CD14-positive monocyte (primary cell): ENCODE data around the gene QSOX1. TPM values are rescaled to one million over a fixed set of nuclear protein-coding genes. Genes with fewer than 3 reads are reported as not detected.
A peak's percentile ranks its signal among the peaks of the same experiment; 100 is the strongest.

Experiments used
- DNase-seq, 3 donors: peaks; one replicate each; pipeline ENCODE4 v3.0.0-alpha.2; 2011 to 2022
- H2AFZ ChIP-seq: 2 replicates; pipeline ENCODE4 v1.6.0; 2012; ENCODE audit warnings: mild to moderate bottlenecking, low read depth, low read length, inconsistent platforms; ENCODE audit not compliant: insufficient read depth, poor library complexity, severe bottlenecking
- H3K27ac ChIP-seq, 2 donors: 1 replicate in 1 of 2; 2 replicates in 1 of 2; pipeline ENCODE4 v1.5.1; 2012 to 2013; ENCODE audit warnings: low read length in 2 of 2, control low read depth in 1 of 2, inconsistent platforms in 1 of 2, low read depth in 1 of 2, mild to moderate bottlenecking in 1 of 2
- H3K27me3 ChIP-seq, 2 donors: one replicate each; pipeline versions ENCODE4 v1.6.0 to v1.6.1; 2011 to 2013; ENCODE audit warnings: low read length in 2 of 2; ENCODE audit not compliant: control insufficient read depth in 2 of 2, insufficient read depth in 2 of 2
- H3K36me3 ChIP-seq, 2 donors: replicated peaks in 1 of 2; 1 replicate in 1 of 2; 2 replicates in 1 of 2; pipeline versions ENCODE4 v1.5.1 to v1.6.1; 2012 to 2013; ENCODE audit warnings: low read length in 2 of 2, control low read depth in 1 of 2, inconsistent platforms in 1 of 2, mild to moderate bottlenecking in 1 of 2; ENCODE audit not compliant: insufficient read depth in 2 of 2, control insufficient read depth in 1 of 2
- H3K4me1 ChIP-seq, 2 donors: 1 replicate in 1 of 2; 2 replicates in 1 of 2; pipeline versions ENCODE4 v1.5.1 to v1.6.1; 2012 to 2013; ENCODE audit warnings: low read length in 2 of 2, control low read depth in 1 of 2, inconsistent platforms in 1 of 2, mild to moderate bottlenecking in 1 of 2, moderate library complexity in 1 of 2; ENCODE audit not compliant: insufficient read depth in 2 of 2, control insufficient read depth in 1 of 2
- H3K4me2 ChIP-seq: replicated peaks from 2 replicates; pipeline ENCODE3; 2012; ENCODE audit warnings: low read length, moderate library complexity, mild to moderate bottlenecking; ENCODE audit not compliant: poor library complexity, severe bottlenecking; ENCODE audit errors: extremely low read depth
- H3K4me3 ChIP-seq, 3 experiments: fragments of 200-600 bp in 1 of 3; sonication (generic) in 1 of 3; replicated peaks in 1 of 3; 1 replicate in 2 of 3; 2 replicates in 1 of 3; pipeline ENCODE4 v1.5.1; 2011 to 2013; ENCODE audit warnings: low read length in 3 of 3, mild to moderate bottlenecking in 3 of 3, control low read depth in 2 of 3, low read depth in 2 of 3, inconsistent platforms in 1 of 3, moderate library complexity in 1 of 3
- H3K79me2 ChIP-seq: 2 replicates; pipeline ENCODE4 v1.6.0; 2012; ENCODE audit warnings: mild to moderate bottlenecking, control low read depth, inconsistent platforms, low read length, moderate library complexity; ENCODE audit not compliant: insufficient read depth
- H3K9ac ChIP-seq: 2 replicates; pipeline ENCODE4 v1.6.0; 2017; ENCODE audit warnings: low read length, mild to moderate bottlenecking; ENCODE audit not compliant: insufficient read depth, poor library complexity, severe bottlenecking
- H3K9me3 ChIP-seq, 2 donors: replicated peaks in 1 of 2; 1 replicate in 1 of 2; 2 replicates in 1 of 2; pipeline versions ENCODE4 v1.5.1 to v1.6.1; 2012 to 2013; ENCODE audit warnings: low read length in 2 of 2, control low read depth in 1 of 2; ENCODE audit not compliant: control insufficient read depth in 1 of 2, insufficient read depth in 1 of 2
- H4K20me1 ChIP-seq: 2 replicates; pipeline ENCODE4 v1.6.0; 2012; ENCODE audit warnings: mild to moderate bottlenecking, low read length, control low read depth, moderate library complexity; ENCODE audit not compliant: insufficient read depth
- H3K27ac Mint-ChIP-seq, 7 donors: one replicate each; pipeline ENCODE4 v1.8.0; 2020; ENCODE audit warnings: mild to moderate bottlenecking in 7 of 7, mixed read lengths in 7 of 7, moderate library complexity in 6 of 7, inconsistent platforms in 2 of 7
- H3K27me3 Mint-ChIP-seq, 3 donors: one replicate each; pipeline ENCODE4 v1.8.0; 2021 to 2022; ENCODE audit warnings: low read depth in 3 of 3, mild to moderate bottlenecking in 3 of 3, mixed read lengths in 3 of 3, moderate library complexity in 3 of 3, inconsistent platforms in 1 of 3
- H3K36me3 Mint-ChIP-seq, 2 donors: one replicate each; pipeline ENCODE4 v1.8.0; 2020; ENCODE audit warnings: mixed read lengths in 2 of 2, inconsistent platforms in 1 of 2, mild to moderate bottlenecking in 1 of 2
- H3K4me1 Mint-ChIP-seq: one replicate; pipeline ENCODE4 v1.8.0; 2020; ENCODE audit warnings: mild to moderate bottlenecking, mixed read lengths
- H3K4me3 Mint-ChIP-seq, 2 donors: one replicate each; pipeline ENCODE4 v1.8.0; 2020; ENCODE audit warnings: mild to moderate bottlenecking in 2 of 2, mixed read lengths in 2 of 2, moderate library complexity in 1 of 2
- H3K9me3 Mint-ChIP-seq, 7 donors: one replicate each; pipeline ENCODE4 v1.8.0; 2020 to 2022; ENCODE audit warnings: mixed read lengths in 7 of 7, mild to moderate bottlenecking in 6 of 7, moderate library complexity in 6 of 7, inconsistent platforms in 2 of 7
- WGBS: methylation state at CpG from one replicate; pipeline ENCODE4 v1.1.5; 2013; ENCODE audit warnings: missing lambda C conversion rate; ENCODE audit not compliant: insufficient coverage; 5-methylcytosine and 5-hydroxymethylcytosine counted together
- intact Hi-C, 2 donors: fragments of 100-400 bp; cut with micrococcal nuclease; formaldehyde crosslinking; loops; one replicate each; pipeline versions ENCODE4 v1.15.0 to v1.15.1; 2023
- polyA plus RNA-seq, 3 donors: library from polyadenylated mRNA; depleted of rRNA in 1 of 3; unstranded in 2 of 3; stranded (reverse) in 1 of 3; fragments of 300-500 nt in 2 of 3; fragments of >200 nt in 1 of 3; fragmentation: Illumina TruSeq in 2 of 3; gene quantifications; 1 replicate in 2 of 3; 2 replicates in 1 of 3; pipeline ENCODE4 v1.2.3, GENCODE V29; 2012 to 2021
- TF ChIP-seq, protein P1 (sequence below): fragments of 200-600 bp; IDR thresholded peaks from one replicate; pipeline ENCODE4 v1.8.0; 2022; ENCODE audit warnings: antibody characterized with exemption, mild to moderate bottlenecking

QSOX1 gene
- polyA plus RNA-seq, 3 donors = 34.5 to 86.5 (median 35.8) TPM

DNA sequence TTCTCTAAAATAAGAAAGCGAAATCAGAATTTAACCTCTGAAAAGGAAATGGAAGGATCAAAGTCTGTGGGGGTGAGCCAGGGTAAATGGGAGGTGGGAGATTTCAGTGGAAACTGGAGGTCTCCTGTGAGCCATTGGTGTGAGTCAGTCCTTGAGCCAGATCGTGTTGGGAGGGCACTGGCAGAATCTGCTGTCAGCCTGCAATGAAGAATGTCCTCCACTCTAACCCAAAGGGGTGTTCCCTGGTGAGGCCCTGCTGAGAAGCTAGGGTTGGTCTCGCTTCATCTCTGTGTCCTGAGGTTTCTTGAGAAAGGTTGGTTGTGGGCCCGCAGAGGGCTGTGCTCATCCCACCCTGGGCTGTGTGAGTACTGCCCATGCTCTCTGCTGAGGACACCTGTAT, 2.4 kb downstream of the QSOX1 start:
- DNase-seq = peak in 1 of 3 donors; percentile 33
- H3K36me3 ChIP-seq = peaks cover 0 to 5% of the 10 kb centered on the region in 2 donors
- peaks cover 81% of the 10 kb centered on the region for H3K79me2 ChIP-seq
- H3K9ac ChIP-seq = no peak overlapping the region
- H3K4me1 Mint-ChIP-seq = peaks cover 68% of the 10 kb centered on the region
- no peaks in the 10 kb centered on the region for H3K27me3 ChIP-seq
- peak overlapping the region in 1 of 2 donors; percentile 93 for H3K27ac ChIP-seq
- H3K4me3 ChIP-seq = peak overlapping the region in 1 of 3 experiments; percentile 96
- H3K27ac Mint-ChIP-seq = peak overlapping the region; percentile 5 to 98 (median 93)
- H2AFZ ChIP-seq = no peak overlapping the region
- peak overlapping the region in 1 of 2 donors; percentile 28 for H3K4me3 Mint-ChIP-seq
- 94% methylated on average over 2 of the region's 4 CpGs for WGBS
- peaks cover 59 to 74% of the 10 kb centered on the region in 2 donors for H3K4me1 ChIP-seq
- H3K9me3 Mint-ChIP-seq = peaks cover 0 to 1% (median 0%) of the 10 kb centered on the region in 7 donors
- H3K9me3 ChIP-seq = no peaks in the 10 kb centered on the region
- peaks cover 23 to 28% of the 10 kb centered on the region in 2 donors for H3K36me3 Mint-ChIP-seq
- H3K27me3 Mint-ChIP-seq = peaks cover 0 to 2% (median 0%) of the 10 kb centered on the region in 3 donors
- TF ChIP-seq, protein P1, sequence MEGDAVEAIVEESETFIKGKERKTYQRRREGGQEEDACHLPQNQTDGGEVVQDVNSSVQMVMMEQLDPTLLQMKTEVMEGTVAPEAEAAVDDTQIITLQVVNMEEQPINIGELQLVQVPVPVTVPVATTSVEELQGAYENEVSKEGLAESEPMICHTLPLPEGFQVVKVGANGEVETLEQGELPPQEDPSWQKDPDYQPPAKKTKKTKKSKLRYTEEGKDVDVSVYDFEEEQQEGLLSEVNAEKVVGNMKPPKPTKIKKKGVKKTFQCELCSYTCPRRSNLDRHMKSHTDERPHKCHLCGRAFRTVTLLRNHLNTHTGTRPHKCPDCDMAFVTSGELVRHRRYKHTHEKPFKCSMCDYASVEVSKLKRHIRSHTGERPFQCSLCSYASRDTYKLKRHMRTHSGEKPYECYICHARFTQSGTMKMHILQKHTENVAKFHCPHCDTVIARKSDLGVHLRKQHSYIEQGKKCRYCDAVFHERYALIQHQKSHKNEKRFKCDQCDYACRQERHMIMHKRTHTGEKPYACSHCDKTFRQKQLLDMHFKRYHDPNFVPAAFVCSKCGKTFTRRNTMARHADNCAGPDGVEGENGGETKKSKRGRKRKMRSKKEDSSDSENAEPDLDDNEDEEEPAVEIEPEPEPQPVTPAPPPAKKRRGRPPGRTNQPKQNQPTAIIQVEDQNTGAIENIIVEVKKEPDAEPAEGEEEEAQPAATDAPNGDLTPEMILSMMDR = no peak
- H4K20me1 ChIP-seq = peaks cover 62% of the 10 kb centered on the region
- H3K4me2 ChIP-seq = peak overlapping the region; percentile 90
- intact Hi-C loops = loop anchor here in 1 of 2 donors (10.0 kb wide), 1 partner anchor 272 kb away; the partner anchor contains the start of gene TOR1AIP1

DNA sequence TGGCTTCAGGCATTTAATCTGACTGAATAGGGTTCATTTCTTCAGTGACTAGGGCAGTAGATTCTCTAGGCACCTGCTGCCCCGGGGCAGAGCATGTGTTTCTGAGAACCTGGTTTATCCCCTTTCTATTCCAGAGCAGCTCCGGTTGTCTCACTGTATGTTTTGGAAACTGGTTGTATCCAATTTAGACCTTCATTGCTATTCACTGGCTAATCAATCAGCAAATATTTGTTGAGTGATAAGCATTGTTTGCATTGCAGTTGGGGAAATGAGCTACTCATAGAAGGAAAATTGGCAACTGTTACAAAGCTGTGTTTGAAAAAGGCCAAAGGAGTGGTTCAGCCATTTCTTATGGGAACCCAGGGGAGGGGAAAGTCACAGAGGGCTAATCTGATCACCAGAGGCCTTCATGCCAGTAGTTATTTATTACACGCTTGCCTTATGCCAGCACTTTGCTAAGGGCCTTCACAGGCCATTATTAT, 2.9 kb downstream of the QSOX1 start:
- no peaks in the 10 kb centered on the region for H3K9me3 Mint-ChIP-seq
- Histone ChIP-seq H3K27me3 (no peaks in the 10 kb centered on the region), H3K4me3 (peak overlapping the region in 1 of 3 experiments; percentile 96), H3K27ac (peak overlapping the region in 1 of 2 donors; percentile 93), H3K36me3 (peaks cover 0 to 5% of the 10 kb centered on the region in 2 donors), H3K9ac (no peak overlapping the region), H3K4me1 (peaks cover 64 to 79% of the 10 kb centered on the region in 2 donors), H3K79me2 (peaks cover 86% of the 10 kb centered on the region), H3K4me2 (peak overlapping the region; percentile 90), H4K20me1 (peaks cover 67% of the 10 kb centered on the region), H2AFZ (no peak overlapping the region), H3K9me3 (no peaks in the 10 kb centered on the region)
- H3K36me3 Mint-ChIP-seq = peaks cover 23 to 28% of the 10 kb centered on the region in 2 donors
- TF ChIP-seq, protein P1 = no peak
- intact Hi-C loops = loop anchor here in 1 of 2 donors (10.0 kb wide), 1 partner anchor 273 kb away; the partner anchor contains the start of gene TOR1AIP1
- peaks cover 71% of the 10 kb centered on the region for H3K4me1 Mint-ChIP-seq
- DNase-seq = no peak
- WGBS = no CpG with 5 or more reads among the region's 3 CpGs
- H3K27ac Mint-ChIP-seq = peak overlapping the region in 6 of 7 donors; percentile 78 to 96 (median 86)
- peaks cover 0 to 2% (median 0%) of the 10 kb centered on the region in 3 donors for H3K27me3 Mint-ChIP-seq
- no peak overlapping the region for H3K4me3 Mint-ChIP-seq
